Muscle of arm (tissue), 12 donors: Measurements from ENCODE around the gene APBA2. TPM values are rescaled to one million over a fixed set of nuclear protein-coding genes. Genes with fewer than 3 reads are reported as not detected.

Experiments used
- DNase-seq: peaks from one replicate; pipeline ENCODE4 v3.0.0-alpha.2; 2013
- polyA plus RNA-seq, 12 donors: library from polyadenylated mRNA; unstranded; fragments of 120-200 nt; gene quantifications; one replicate each; pipeline ENCODE4 v1.2.1, GENCODE V29; 2013; ENCODE audit not compliant: insufficient read length in 12 of 12

The APBA2 gene
- polyA plus RNA-seq, 12 donors: 2.9 to 19.6 (median 5.2) TPM; not detected in 1

GRCh38 chr15:29102911-29103823 lies 217.4 kb downstream of the APBA2 start:
- no peak for DNase-seq

- peak; percentile 79 for DNase-seq
Observed at GRCh38 chr15:29103824-29104565, 218.2 kb downstream of the APBA2 start.

GRCh38 chr15:29104566-29104880 lies 218.7 kb downstream of the APBA2 start:
- no peak for DNase-seq

GRCh38 chr15:29105151-29105854 lies 219.5 kb downstream of the APBA2 start:
- DNase-seq: no peak

DNA sequence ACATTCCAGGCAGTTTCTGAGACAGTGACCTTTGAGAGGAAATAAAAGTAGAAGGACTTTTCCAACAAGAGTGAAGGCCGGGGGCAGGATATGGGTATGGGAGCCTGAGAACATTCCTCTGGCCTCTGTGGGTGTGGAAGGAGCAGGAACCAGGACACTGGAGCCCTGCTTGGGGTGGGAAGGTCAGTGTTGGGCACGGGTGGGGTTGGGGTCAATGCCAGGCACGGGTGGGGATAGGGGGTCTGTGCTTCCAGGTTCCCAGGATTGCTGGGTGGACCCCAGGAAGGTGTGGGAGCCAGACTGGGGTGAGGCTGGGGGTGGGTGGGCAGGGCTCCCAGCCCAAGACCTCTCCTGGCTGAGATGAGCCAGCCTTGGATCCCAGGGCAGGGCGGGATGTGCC lies 220.3 kb downstream of the APBA2 start:
- DNase-seq: no peak

GRCh38 chr15:29106551-29107290 lies 220.9 kb downstream of the APBA2 start:
- DNase-seq: no peak

- no peak for DNase-seq
Observed at GRCh38 chr15:29107291-29107890, 221.6 kb downstream of the APBA2 start.

GRCh38 chr15:29107971-29108645 lies 222.3 kb downstream of the APBA2 start:
- no peak for DNase-seq

DNA sequence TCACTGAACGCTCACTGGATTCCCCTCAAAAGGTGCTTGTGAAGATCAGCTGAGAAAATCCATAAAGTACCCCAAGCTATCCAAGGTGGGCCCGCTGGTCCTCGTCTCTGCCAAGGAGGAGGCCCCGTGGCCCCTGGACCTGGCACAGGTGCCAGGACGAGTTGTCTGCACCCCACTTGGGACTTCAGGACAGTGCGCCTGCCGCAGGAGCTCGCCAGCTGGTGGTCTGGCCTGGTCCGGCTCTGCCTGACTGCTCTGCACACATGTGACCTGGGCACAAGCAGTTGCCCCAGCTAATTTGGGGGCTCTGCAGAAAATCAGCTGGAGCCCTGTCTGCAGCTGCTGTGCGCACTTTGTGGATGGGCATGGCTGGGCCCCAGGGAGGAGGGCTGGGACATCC lies 224.0 kb downstream of the APBA2 start:
- DNase-seq: no peak

- no peak for DNase-seq
Observed at GRCh38 chr15:29110176-29110575, 224.4 kb downstream of the APBA2 start.

DNA sequence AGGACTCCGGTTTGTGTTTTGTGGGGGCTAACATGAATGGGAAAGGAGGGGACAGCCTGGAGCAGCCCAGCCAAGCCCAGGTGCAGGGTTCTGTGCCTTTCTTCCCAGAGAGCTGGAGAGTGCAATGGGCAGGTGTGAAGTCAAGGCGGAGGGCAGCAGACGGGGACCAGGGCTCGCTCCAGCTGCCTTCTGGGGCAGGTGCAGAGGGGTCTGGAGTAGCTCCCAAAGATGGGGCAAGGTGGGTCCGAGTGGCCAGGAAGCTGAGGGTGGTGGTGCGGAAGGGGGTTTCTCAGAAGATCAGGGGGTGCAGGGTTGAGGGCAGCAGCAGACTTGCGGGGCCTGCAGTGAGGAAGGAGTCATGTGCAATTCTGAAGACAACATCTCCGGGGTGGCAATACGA lies 225.0 kb downstream of the APBA2 start:
- DNase-seq: no peak

DNA sequence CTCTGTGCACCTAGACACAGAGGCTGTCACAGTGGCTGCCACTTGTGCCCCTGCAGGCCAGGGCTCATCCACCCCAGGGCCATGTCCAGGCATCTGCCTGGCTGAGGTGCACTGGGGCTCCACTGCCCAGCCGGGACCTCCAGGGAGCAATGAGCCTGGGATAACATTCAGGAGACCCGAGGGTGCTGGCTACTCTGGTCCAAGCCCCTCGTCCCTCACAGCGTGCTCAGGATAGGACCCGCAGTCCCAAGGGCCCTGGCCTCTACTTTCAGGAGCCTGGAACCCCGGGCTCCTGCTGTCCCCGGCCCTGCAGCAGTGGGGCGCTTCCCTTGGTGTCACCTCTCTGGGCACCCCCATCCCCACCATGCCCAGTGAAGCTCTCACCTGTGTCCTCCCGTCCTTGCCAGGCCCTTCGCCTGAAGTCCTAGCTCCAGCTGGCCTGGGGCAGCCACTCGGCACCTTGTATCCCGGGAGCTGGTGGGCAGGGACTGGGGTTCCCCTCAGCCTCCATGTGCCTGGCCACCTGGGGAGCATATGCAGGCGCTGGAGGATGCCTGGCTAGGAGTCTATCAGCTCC lies 226.0 kb downstream of the APBA2 start:
- DNase-seq: no peak

- no peak for DNase-seq
Observed at GRCh38 chr15:29113336-29114220, 227.8 kb downstream of the APBA2 start.

DNA sequence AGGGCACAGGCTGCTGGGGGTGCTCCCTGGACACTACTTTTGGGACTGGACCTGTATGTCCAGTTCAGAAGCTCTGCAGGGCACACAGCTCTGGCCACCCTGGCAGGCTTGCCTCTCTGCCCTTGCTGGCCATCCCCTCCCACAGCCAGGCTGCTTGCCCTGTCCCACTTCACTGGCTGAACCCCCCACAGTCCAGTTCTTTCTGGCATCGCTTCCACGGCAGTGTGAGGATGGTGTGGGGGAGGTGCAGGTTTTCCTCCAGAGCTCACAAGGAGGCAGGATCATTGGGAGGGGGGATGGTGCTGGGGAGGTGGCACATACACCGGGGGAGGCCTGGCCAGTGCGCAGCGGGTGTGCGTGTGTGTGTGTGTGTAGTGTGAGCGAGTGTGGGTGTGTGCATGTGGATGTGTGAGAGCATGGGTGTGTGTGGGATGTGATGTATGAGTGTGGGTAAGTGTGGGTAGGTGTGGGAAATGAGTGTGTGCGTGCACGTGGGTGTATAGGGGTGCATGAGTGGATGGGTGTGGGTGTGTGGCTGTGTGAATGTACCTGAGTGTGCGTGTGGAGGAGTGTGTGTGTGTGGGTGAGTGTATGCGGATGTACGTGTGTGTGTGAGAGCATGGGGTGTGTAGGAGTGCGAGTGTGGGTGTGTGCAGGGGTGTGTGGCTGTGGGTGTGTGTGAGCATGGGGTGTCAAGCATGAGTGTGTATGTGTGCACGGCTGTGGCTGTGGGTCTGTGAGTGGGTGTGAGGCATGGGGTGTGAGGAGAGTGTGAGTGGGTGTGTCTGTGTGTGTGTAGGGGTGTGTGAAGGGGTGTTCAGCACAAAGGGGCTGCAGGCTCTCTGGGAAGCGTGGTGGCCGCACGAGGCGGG lies 228.7 kb downstream of the APBA2 start:
- no peak for DNase-seq

GRCh38 chr15:29115093-29115991 lies 229.6 kb downstream of the APBA2 start:
- DNase-seq: peak; percentile 20

DNA sequence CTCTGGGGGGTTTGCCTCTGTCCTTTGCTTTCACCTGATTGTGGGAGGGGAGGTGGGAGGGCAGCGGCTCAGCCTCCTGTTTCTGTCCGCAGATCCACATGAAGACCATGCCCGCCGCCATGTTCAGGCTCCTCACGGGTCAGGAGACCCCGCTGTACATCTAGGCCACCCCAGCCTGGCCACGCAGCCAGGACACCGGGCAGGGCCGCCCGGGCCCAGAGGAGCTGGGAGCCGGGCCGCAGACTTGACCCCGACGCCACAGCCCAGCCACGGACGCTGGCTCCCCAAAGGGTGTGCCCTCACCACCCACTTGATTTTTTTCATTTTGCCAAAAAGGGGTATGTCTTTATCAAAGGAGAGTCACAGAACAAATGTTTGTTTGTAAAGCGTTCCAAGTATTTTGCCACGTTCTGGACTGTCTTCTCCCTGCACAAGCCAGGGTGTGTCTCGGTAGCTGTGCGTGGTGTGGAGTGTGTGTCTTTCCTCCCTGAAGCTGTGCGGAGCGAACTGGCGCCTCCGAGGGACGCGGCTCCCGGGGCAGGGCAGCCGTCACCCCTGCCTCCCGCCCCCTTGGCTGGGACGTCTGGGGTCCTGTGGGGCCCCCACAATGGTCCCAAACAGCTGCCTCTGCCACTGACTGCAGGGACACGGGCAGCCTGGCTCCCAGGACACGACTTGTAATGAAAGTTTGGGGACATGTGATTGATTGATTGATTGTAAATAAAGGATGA lies 231.4 kb downstream of the APBA2 start:
- no peak for DNase-seq
